Measurements from ENCODE around the gene MED22.

GRCh38 chr9:133333566-133333965 lies 14.4 kb downstream of the MED22 start:
- TF ChIP-seq CTCF (tag by site-specific recombination; IDR thresholded peaks at IDR 0.05), result peak; percentile 40; the same call in 1 of the 2 replicates
- TF ChIP-seq, protein P1, sequence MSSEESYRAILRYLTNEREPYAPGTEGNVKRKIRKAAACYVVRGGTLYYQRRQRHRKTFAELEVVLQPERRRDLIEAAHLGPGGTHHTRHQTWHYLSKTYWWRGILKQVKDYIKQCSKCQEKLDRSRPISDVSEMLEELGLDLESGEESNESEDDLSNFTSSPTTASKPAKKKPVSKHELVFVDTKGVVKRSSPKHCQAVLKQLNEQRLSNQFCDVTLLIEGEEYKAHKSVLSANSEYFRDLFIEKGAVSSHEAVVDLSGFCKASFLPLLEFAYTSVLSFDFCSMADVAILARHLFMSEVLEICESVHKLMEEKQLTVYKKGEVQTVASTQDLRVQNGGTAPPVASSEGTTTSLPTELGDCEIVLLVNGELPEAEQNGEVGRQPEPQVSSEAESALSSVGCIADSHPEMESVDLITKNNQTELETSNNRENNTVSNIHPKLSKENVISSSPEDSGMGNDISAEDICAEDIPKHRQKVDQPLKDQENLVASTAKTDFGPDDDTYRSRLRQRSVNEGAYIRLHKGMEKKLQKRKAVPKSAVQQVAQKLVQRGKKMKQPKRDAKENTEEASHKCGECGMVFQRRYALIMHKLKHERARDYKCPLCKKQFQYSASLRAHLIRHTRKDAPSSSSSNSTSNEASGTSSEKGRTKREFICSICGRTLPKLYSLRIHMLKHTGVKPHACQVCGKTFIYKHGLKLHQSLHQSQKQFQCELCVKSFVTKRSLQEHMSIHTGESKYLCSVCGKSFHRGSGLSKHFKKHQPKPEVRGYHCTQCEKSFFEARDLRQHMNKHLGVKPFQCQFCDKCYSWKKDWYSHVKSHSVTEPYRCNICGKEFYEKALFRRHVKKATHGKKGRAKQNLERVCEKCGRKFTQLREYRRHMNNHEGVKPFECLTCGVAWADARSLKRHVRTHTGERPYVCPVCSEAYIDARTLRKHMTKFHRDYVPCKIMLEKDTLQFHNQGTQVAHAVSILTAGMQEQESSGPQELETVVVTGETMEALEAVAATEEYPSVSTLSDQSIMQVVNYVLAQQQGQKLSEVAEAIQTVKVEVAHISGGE (tag by site-specific recombination; conservative IDR thresholded peaks at IDR 0.05; ENCODE audit: low read depth), result no peak
- TF ChIP-seq, protein P2, sequence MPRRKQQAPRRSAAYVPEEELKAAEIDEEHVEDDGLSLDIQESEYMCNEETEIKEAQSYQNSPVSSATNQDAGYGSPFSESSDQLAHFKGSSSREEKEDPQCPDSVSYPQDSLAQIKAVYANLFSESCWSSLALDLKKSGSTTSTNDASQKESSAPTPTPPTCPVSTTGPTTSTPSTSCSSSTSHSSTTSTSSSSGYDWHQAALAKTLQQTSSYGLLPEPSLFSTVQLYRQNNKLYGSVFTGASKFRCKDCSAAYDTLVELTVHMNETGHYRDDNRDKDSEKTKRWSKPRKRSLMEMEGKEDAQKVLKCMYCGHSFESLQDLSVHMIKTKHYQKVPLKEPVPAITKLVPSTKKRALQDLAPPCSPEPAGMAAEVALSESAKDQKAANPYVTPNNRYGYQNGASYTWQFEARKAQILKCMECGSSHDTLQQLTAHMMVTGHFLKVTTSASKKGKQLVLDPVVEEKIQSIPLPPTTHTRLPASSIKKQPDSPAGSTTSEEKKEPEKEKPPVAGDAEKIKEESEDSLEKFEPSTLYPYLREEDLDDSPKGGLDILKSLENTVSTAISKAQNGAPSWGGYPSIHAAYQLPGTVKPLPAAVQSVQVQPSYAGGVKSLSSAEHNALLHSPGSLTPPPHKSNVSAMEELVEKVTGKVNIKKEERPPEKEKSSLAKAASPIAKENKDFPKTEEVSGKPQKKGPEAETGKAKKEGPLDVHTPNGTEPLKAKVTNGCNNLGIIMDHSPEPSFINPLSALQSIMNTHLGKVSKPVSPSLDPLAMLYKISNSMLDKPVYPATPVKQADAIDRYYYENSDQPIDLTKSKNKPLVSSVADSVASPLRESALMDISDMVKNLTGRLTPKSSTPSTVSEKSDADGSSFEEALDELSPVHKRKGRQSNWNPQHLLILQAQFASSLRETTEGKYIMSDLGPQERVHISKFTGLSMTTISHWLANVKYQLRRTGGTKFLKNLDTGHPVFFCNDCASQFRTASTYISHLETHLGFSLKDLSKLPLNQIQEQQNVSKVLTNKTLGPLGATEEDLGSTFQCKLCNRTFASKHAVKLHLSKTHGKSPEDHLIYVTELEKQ (tag by site-specific recombination; IDR thresholded peaks at IDR 0.05; ENCODE audit: borderline replicate concordance), result no peak
- no peak for TF ChIP-seq ZNF302 (tag by site-specific recombination; IDR thresholded peaks at IDR 0.05; ENCODE audit: low read depth)
- TF ChIP-seq ZNF18 (tag by site-specific recombination; IDR thresholded peaks at IDR 0.05), result no peak
- no peak for TF ChIP-seq ZBTB17 (tag by site-specific recombination; IDR thresholded peaks at IDR 0.05)
- no peak for TF ChIP-seq MZF1 (tag by site-specific recombination; IDR thresholded peaks at IDR 0.05; ENCODE audit: borderline replicate concordance)
- TF ChIP-seq ZNF274 (IDR thresholded peaks at IDR 0.05; ENCODE audit: low read length), result no peak
- TF ChIP-seq ZNF274 (tag by site-specific recombination; IDR thresholded peaks at IDR 0.05; ENCODE audit: borderline replicate concordance), result no peak
- no peak for TF ChIP-seq ZNF558 (tag by site-specific recombination; IDR thresholded peaks at IDR 0.05)
- no peak for TF ChIP-seq SALL2 (tag by site-specific recombination; IDR thresholded peaks at IDR 0.05; ENCODE audit: borderline replicate concordance)
- TF ChIP-seq ZEB2 (tag by site-specific recombination; IDR thresholded peaks at IDR 0.05), result no peak
- no peak for TF ChIP-seq REPIN1 (tag by site-specific recombination; IDR thresholded peaks at IDR 0.05; ENCODE audit: low read depth)
- no peak for TF ChIP-seq SP2 (tag by site-specific recombination; IDR thresholded peaks at IDR 0.05)

Measured in HEK293 (cell line).